Measurements from ENCODE around the gene SHOC2. TPM values are rescaled to one million over a fixed set of nuclear protein-coding genes. Genes with fewer than 3 reads are reported as not detected.

Gene SHOC2
- total and polyA plus RNA-seq, 2 of the 4 experiments (the other 2 are of a cell fraction): 13.4 to 47.5 TPM

DNA sequence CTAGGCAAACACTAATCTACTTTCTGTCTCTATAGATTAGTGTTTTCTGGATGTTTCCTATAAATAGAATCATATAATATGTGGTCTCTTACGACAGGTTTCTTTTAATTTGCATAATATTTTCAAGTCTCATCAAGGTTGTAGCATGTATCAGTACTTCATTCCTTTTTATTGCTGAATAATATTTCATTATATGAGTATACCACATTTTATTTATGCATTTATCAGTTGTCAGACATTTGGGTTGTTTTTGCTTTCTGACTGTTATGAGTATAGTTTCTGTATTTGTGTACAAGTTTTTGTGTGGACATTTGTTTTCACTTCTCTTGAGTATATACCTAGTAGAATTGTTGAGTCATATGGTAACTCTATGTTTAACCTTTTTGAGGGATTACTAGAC lies 48.2 kb downstream of the SHOC2 start:
- CTCF ChIA-PET: interaction anchor here (1.1 kb wide), 1 partner anchor 31 kb away, joined by 4 read pairs; no protein-coding TSS in a partner anchor

More for the DNA sequence above, 48.2 kb downstream of the SHOC2 start:
- H2AK5ac ChIP-seq (ENCODE audit: low read depth, low read length): no peak overlapping the region
- ATAC-seq (ENCODE audit: low read depth) (no peak; the same call in 1 of the 2 replicates), DNase-seq (no peak)
- dilution Hi-C loops (cut with HindIII; ENCODE audit: low sequenced_read_pairs, unreplicated experiment): no loop called here
- no peak overlapping the region for H3K14ac ChIP-seq (replicated peaks; ENCODE audit: low read depth, low read length)
- no peak overlapping the region for H4K5ac ChIP-seq (ENCODE audit: low read depth, low read length)
- POLR2A ChIA-PET (ENCODE audit: unreplicated experiment): no interaction called here
- H4K20me1 ChIP-seq (ENCODE audit: insufficient read depth, low read length): peaks cover 24% of the 10 kb centered on the region; the same call in 1 of the 2 replicates
- H2BK120ac ChIP-seq (ENCODE audit: low read depth, low read length): no peak overlapping the region
- no peaks in the 10 kb centered on the region for H3K36me3 ChIP-seq (ENCODE audit: control insufficient read depth, insufficient read depth, low read length)
- no CpG with 5 or more reads among the region's 1 CpG for WGBS, 2 experiments (ENCODE audit: extremely low coverage in 2 of 2, insufficient read length in 1 of 2)
- in situ Hi-C loops (cut with MboI; ENCODE audit: low sequenced_read_pairs): no loop called here
- no peak overlapping the region for H3K4ac ChIP-seq (ENCODE audit: low read depth, low read length)
- no peak overlapping the region for H3K18ac ChIP-seq (ENCODE audit: low read depth, low read length)
- TF ChIP-seq MXI1 (IDR thresholded peaks at IDR 0.05; ENCODE audit: borderline replicate concordance, low read depth, low read length): no peak
- no peak for TF ChIP-seq SMC3 (IDR thresholded peaks at IDR 0.05; ENCODE audit: low read depth, low read length)
- TF ChIP-seq, protein P1, sequence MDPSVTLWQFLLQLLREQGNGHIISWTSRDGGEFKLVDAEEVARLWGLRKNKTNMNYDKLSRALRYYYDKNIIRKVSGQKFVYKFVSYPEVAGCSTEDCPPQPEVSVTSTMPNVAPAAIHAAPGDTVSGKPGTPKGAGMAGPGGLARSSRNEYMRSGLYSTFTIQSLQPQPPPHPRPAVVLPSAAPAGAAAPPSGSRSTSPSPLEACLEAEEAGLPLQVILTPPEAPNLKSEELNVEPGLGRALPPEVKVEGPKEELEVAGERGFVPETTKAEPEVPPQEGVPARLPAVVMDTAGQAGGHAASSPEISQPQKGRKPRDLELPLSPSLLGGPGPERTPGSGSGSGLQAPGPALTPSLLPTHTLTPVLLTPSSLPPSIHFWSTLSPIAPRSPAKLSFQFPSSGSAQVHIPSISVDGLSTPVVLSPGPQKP (IDR thresholded peaks at IDR 0.05; ENCODE audit: borderline replicate concordance, low read depth, low read length): no peak
- TF ChIP-seq, protein P2, sequence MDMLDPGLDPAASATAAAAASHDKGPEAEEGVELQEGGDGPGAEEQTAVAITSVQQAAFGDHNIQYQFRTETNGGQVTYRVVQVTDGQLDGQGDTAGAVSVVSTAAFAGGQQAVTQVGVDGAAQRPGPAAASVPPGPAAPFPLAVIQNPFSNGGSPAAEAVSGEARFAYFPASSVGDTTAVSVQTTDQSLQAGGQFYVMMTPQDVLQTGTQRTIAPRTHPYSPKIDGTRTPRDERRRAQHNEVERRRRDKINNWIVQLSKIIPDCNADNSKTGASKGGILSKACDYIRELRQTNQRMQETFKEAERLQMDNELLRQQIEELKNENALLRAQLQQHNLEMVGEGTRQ (IDR thresholded peaks at IDR 0.05; ENCODE audit: low read depth, low read length): no peak
- no peak for TF ChIP-seq CEBPB (IDR thresholded peaks at IDR 0.05; ENCODE audit: low read depth, low read length)
- TF ChIP-seq POLR2A (IDR thresholded peaks at IDR 0.05; ENCODE audit: low read depth, low read length): no peak
- no peak for TF ChIP-seq NFE2L2 (IDR thresholded peaks at IDR 0.05; ENCODE audit: low read depth, low read length)
- TF ChIP-seq RFX5 (IDR thresholded peaks at IDR 0.05; ENCODE audit: low read depth, low read length): no peak
- no peak for TF ChIP-seq RAD21 (IDR thresholded peaks at IDR 0.05; ENCODE audit: low read length)
- no peak for TF ChIP-seq RCOR1 (IDR thresholded peaks at IDR 0.05; ENCODE audit: insufficient replicate concordance, low read length)
- no peak overlapping the region for H4K8ac ChIP-seq (ENCODE audit: low read depth in 2 of 2, low read length in 2 of 2)
- no peak overlapping the region for H3K9ac ChIP-seq (ENCODE audit: low read depth, low read length)
- H2BK20ac ChIP-seq (ENCODE audit: low read depth, low read length): no peak overlapping the region
- H3K23ac ChIP-seq (ENCODE audit: low read depth, low read length): no peak overlapping the region
- H3K4me1 ChIP-seq (ENCODE audit: control insufficient read depth, insufficient read depth, low read length): no peaks in the 10 kb centered on the region
- no peak overlapping the region for H2BK5ac ChIP-seq (ENCODE audit: low read depth, low read length, poor library complexity, severe bottlenecking)
- H3K4me2 ChIP-seq (ENCODE audit: low read depth, low read length): no peak overlapping the region
- H3K9me1 ChIP-seq (ENCODE audit: insufficient read depth, low read length): 0 out of 2 replicates have a peak, but pooled peaks cover 3% of the 10 kb centered on the region
- intact Hi-C loops (cut with micrococcal nuclease): no loop called here
- H3K27me3 ChIP-seq (ENCODE audit: control insufficient read depth, insufficient read depth, low read length): no peaks in the 10 kb centered on the region
- H4K91ac ChIP-seq (ENCODE audit: insufficient read depth, low read depth, low read length): no peak overlapping the region
- H3K27ac ChIP-seq (ENCODE audit: insufficient read depth, low read length): no peak overlapping the region
- H3K9me3 ChIP-seq (ENCODE audit: control insufficient read depth, insufficient read depth, low read length): no peaks in the 10 kb centered on the region
- peaks cover 22 to 36% of the 10 kb centered on the region in 2 experiments for H3K79me1 ChIP-seq (ENCODE audit: low read depth in 1 of 2, low read length in 2 of 2)
- no peak overlapping the region for H3K56ac ChIP-seq (ENCODE audit: extremely low read depth, insufficient read depth, low read length)
- no peak overlapping the region for H2AFZ ChIP-seq (replicated peaks; ENCODE audit: low read length, poor library complexity)
- H2AK9ac ChIP-seq (replicated peaks; ENCODE audit: low read depth, low read length, poor library complexity): no peak overlapping the region
- no TSS peak for BruUV-seq (replicated peaks)
- H3K4me3 ChIP-seq (ENCODE audit: insufficient read depth, low read depth, low read length): no peak overlapping the region
- no peak overlapping the region for H2BK15ac ChIP-seq (ENCODE audit: low read depth, low read length)

All from IMR-90 (cell line).